ENCODE results near the gene SRRM3.

Gene SRRM3

GRCh38 chr7:76254781-76255180 lies 53.1 kb downstream of the SRRM3 start:
- Histone ChIP-seq H3K27me3 (ENCODE audit: low read depth, low read length) (peaks cover 7% of the 10 kb centered on the region), H3K27ac (ENCODE audit: low read length) (no peak overlapping the region)

GRCh38 chr7:76257973-76258372 lies 56.3 kb downstream of the SRRM3 start:
- Histone ChIP-seq H3K36me3 (ENCODE audit: control insufficient read depth in 1 of 2, insufficient read depth in 2 of 2, low read length in 2 of 2) (no peaks in the 10 kb centered on the region), H3K4me3 (ENCODE audit: low read depth in 1 of 2, low read length in 2 of 2) (no peak overlapping the region), H3K27ac (ENCODE audit: low read length) (no peak overlapping the region), H3K9me3 (ENCODE audit: control insufficient read depth in 1 of 2, low read length in 2 of 2) (no peaks in the 10 kb centered on the region), H3K4me1 (ENCODE audit: control insufficient read depth in 1 of 2, insufficient read depth in 2 of 2, low read length in 2 of 2) (peaks cover 0 to 5% of the 10 kb centered on the region in 2 donors), H3K27me3 (ENCODE audit: low read depth, low read length) (peaks cover 10% of the 10 kb centered on the region)

More at GRCh38 chr7:76254781-76255180, 53.1 kb downstream of the SRRM3 start:
- no peak overlapping the region for H3K4me3 ChIP-seq (ENCODE audit: low read depth in 1 of 2, low read length in 2 of 2)
- H3K9me3 ChIP-seq (ENCODE audit: control insufficient read depth in 1 of 2, low read length in 2 of 2), result no peaks in the 10 kb centered on the region
- H3K36me3 ChIP-seq (ENCODE audit: control insufficient read depth in 1 of 2, insufficient read depth in 2 of 2, low read length in 2 of 2), result no peaks in the 10 kb centered on the region
- H3K4me1 ChIP-seq (ENCODE audit: control insufficient read depth in 1 of 2, insufficient read depth in 2 of 2, low read length in 2 of 2), result peaks cover 0 to 3% of the 10 kb centered on the region in 2 donors

- H3K27ac ChIP-seq (ENCODE audit: low read length), result no peak overlapping the region
- H3K4me3 ChIP-seq (ENCODE audit: low read depth in 1 of 2, low read length in 2 of 2), result no peak overlapping the region
- no peaks in the 10 kb centered on the region for H3K9me3 ChIP-seq (ENCODE audit: control insufficient read depth in 1 of 2, low read length in 2 of 2)
- peaks cover 0 to 5% of the 10 kb centered on the region in 2 donors for H3K4me1 ChIP-seq (ENCODE audit: control insufficient read depth in 1 of 2, insufficient read depth in 2 of 2, low read length in 2 of 2)
- peaks cover 10% of the 10 kb centered on the region for H3K27me3 ChIP-seq (ENCODE audit: low read depth, low read length)
- H3K36me3 ChIP-seq (ENCODE audit: control insufficient read depth in 1 of 2, insufficient read depth in 2 of 2, low read length in 2 of 2), result no peaks in the 10 kb centered on the region
Observed at GRCh38 chr7:76259124-76260093, 57.7 kb downstream of the SRRM3 start.

- Histone ChIP-seq H3K36me3 (ENCODE audit: control insufficient read depth in 1 of 2, insufficient read depth in 2 of 2, low read length in 2 of 2) (no peaks in the 10 kb centered on the region), H3K4me3 (ENCODE audit: low read depth in 1 of 2, low read length in 2 of 2) (no peak overlapping the region), H3K4me1 (ENCODE audit: control insufficient read depth in 1 of 2, insufficient read depth in 2 of 2, low read length in 2 of 2) (peaks cover 0 to 5% of the 10 kb centered on the region in 2 donors), H3K27me3 (ENCODE audit: low read depth, low read length) (peaks cover 10% of the 10 kb centered on the region), H3K27ac (ENCODE audit: low read length) (no peak overlapping the region), H3K9me3 (ENCODE audit: control insufficient read depth in 1 of 2, low read length in 2 of 2) (no peaks in the 10 kb centered on the region)
Observed at GRCh38 chr7:76260171-76260703, 58.5 kb downstream of the SRRM3 start.

GRCh38 chr7:76261329-76261728 lies 59.6 kb downstream of the SRRM3 start:
- Histone ChIP-seq H3K9me3 (ENCODE audit: control insufficient read depth in 1 of 2, low read length in 2 of 2) (no peaks in the 10 kb centered on the region), H3K4me1 (ENCODE audit: control insufficient read depth in 1 of 2, insufficient read depth in 2 of 2, low read length in 2 of 2) (peaks cover 0 to 5% of the 10 kb centered on the region in 2 donors), H3K4me3 (ENCODE audit: low read depth in 1 of 2, low read length in 2 of 2) (no peak overlapping the region), H3K27me3 (ENCODE audit: low read depth, low read length) (peaks cover 10% of the 10 kb centered on the region), H3K27ac (ENCODE audit: low read length) (no peak overlapping the region), H3K36me3 (ENCODE audit: control insufficient read depth in 1 of 2, insufficient read depth in 2 of 2, low read length in 2 of 2) (no peaks in the 10 kb centered on the region)

GRCh38 chr7:76261931-76262330 lies 60.2 kb downstream of the SRRM3 start:
- Histone ChIP-seq H3K9me3 (ENCODE audit: control insufficient read depth in 1 of 2, low read length in 2 of 2) (no peaks in the 10 kb centered on the region), H3K36me3 (ENCODE audit: control insufficient read depth in 1 of 2, insufficient read depth in 2 of 2, low read length in 2 of 2) (no peaks in the 10 kb centered on the region), H3K27ac (ENCODE audit: low read length) (no peak overlapping the region), H3K4me3 (ENCODE audit: low read depth in 1 of 2, low read length in 2 of 2) (no peak overlapping the region), H3K4me1 (ENCODE audit: control insufficient read depth in 1 of 2, insufficient read depth in 2 of 2, low read length in 2 of 2) (peaks cover 0 to 8% of the 10 kb centered on the region in 2 donors), H3K27me3 (ENCODE audit: low read depth, low read length) (peaks cover 13% of the 10 kb centered on the region)

- Histone ChIP-seq H3K4me3 (ENCODE audit: low read depth in 1 of 2, low read length in 2 of 2) (no peak overlapping the region), H3K9me3 (ENCODE audit: control insufficient read depth in 1 of 2, low read length in 2 of 2) (no peaks in the 10 kb centered on the region), H3K27me3 (ENCODE audit: low read depth, low read length) (peaks cover 16% of the 10 kb centered on the region), H3K36me3 (ENCODE audit: control insufficient read depth in 1 of 2, insufficient read depth in 2 of 2, low read length in 2 of 2) (no peaks in the 10 kb centered on the region), H3K4me1 (ENCODE audit: control insufficient read depth in 1 of 2, insufficient read depth in 2 of 2, low read length in 2 of 2) (peaks cover 0 to 16% of the 10 kb centered on the region in 2 donors), H3K27ac (ENCODE audit: low read length) (no peak overlapping the region)
Observed at GRCh38 chr7:76262683-76263402, 61.1 kb downstream of the SRRM3 start.

GRCh38 chr7:76265299-76265698 lies 63.6 kb downstream of the SRRM3 start:
- Histone ChIP-seq H3K9me3 (ENCODE audit: control insufficient read depth in 1 of 2, low read length in 2 of 2) (no peaks in the 10 kb centered on the region), H3K36me3 (ENCODE audit: control insufficient read depth in 1 of 2, insufficient read depth in 2 of 2, low read length in 2 of 2) (no peaks in the 10 kb centered on the region), H3K27me3 (ENCODE audit: low read depth, low read length) (peaks cover 19% of the 10 kb centered on the region), H3K27ac (ENCODE audit: low read length) (no peak overlapping the region), H3K4me3 (ENCODE audit: low read depth in 1 of 2, low read length in 2 of 2) (no peak overlapping the region), H3K4me1 (ENCODE audit: control insufficient read depth in 1 of 2, insufficient read depth in 2 of 2, low read length in 2 of 2) (peaks cover 0 to 11% of the 10 kb centered on the region in 2 donors)

- Histone ChIP-seq H3K27ac (ENCODE audit: low read length) (no peak overlapping the region), H3K4me3 (ENCODE audit: low read depth in 1 of 2, low read length in 2 of 2) (peak overlapping the region in 1 of 2 donors; percentile 55), H3K4me1 (ENCODE audit: control insufficient read depth in 1 of 2, insufficient read depth in 2 of 2, low read length in 2 of 2) (peaks cover 0 to 11% of the 10 kb centered on the region in 2 donors), H3K36me3 (ENCODE audit: control insufficient read depth in 1 of 2, insufficient read depth in 2 of 2, low read length in 2 of 2) (no peaks in the 10 kb centered on the region), H3K27me3 (ENCODE audit: low read depth, low read length) (peaks cover 16% of the 10 kb centered on the region), H3K9me3 (ENCODE audit: control insufficient read depth in 1 of 2, low read length in 2 of 2) (no peaks in the 10 kb centered on the region)
Observed at GRCh38 chr7:76267107-76267893, 65.6 kb downstream of the SRRM3 start.

- H3K27me3 ChIP-seq (ENCODE audit: low read depth, low read length), result peaks cover 16% of the 10 kb centered on the region
- no peaks in the 10 kb centered on the region for H3K9me3 ChIP-seq (ENCODE audit: control insufficient read depth in 1 of 2, low read length in 2 of 2)
- H3K4me3 ChIP-seq (ENCODE audit: low read depth in 1 of 2, low read length in 2 of 2), result no peak overlapping the region
- peaks cover 0 to 11% of the 10 kb centered on the region in 2 donors for H3K4me1 ChIP-seq (ENCODE audit: control insufficient read depth in 1 of 2, insufficient read depth in 2 of 2, low read length in 2 of 2)
- H3K36me3 ChIP-seq (ENCODE audit: control insufficient read depth in 1 of 2, insufficient read depth in 2 of 2, low read length in 2 of 2), result no peaks in the 10 kb centered on the region
- H3K27ac ChIP-seq (ENCODE audit: low read length), result no peak overlapping the region
Observed at GRCh38 chr7:76267894-76268183, 66.1 kb downstream of the SRRM3 start.

- peaks cover 0 to 11% of the 10 kb centered on the region in 2 donors for H3K4me1 ChIP-seq (ENCODE audit: control insufficient read depth in 1 of 2, insufficient read depth in 2 of 2, low read length in 2 of 2)
- no peak overlapping the region for H3K4me3 ChIP-seq (ENCODE audit: low read depth in 1 of 2, low read length in 2 of 2)
- H3K27ac ChIP-seq (ENCODE audit: low read length), result no peak overlapping the region
- H3K9me3 ChIP-seq (ENCODE audit: control insufficient read depth in 1 of 2, low read length in 2 of 2), result no peaks in the 10 kb centered on the region
- peaks cover 16% of the 10 kb centered on the region for H3K27me3 ChIP-seq (ENCODE audit: low read depth, low read length)
- H3K36me3 ChIP-seq (ENCODE audit: control insufficient read depth in 1 of 2, insufficient read depth in 2 of 2, low read length in 2 of 2), result no peaks in the 10 kb centered on the region
Observed at GRCh38 chr7:76268376-76268775, 66.7 kb downstream of the SRRM3 start.

All from muscle layer of duodenum (tissue), 2 donors.